WI38 (cell line): ENCODE results near the gene CES5A.
"Not testable (repeated sequence)": the region's sequence is repeated elsewhere in the genome, so short reads cannot be mapped to it uniquely, and the experiment has no call there.

Experiments used
- H3K4me3 ChIP-seq: 2 replicates; pipeline ENCODE4 v1.5.1; 2011; ENCODE audit warnings: low read depth, mild to moderate bottlenecking, control low read depth, low read length
- CTCF ChIP-seq: IDR thresholded peaks from 2 replicates; pipeline ENCODE4 v1.5.1; 2012; ENCODE audit warnings: low read depth, mild to moderate bottlenecking, control low read depth, low read length

The CES5A gene

GRCh38 chr16:55836158-55836611 lies 39.0 kb downstream of the CES5A start:
- no peak overlapping the region for H3K4me3 ChIP-seq
- no peak for TF ChIP-seq CTCF

DNA sequence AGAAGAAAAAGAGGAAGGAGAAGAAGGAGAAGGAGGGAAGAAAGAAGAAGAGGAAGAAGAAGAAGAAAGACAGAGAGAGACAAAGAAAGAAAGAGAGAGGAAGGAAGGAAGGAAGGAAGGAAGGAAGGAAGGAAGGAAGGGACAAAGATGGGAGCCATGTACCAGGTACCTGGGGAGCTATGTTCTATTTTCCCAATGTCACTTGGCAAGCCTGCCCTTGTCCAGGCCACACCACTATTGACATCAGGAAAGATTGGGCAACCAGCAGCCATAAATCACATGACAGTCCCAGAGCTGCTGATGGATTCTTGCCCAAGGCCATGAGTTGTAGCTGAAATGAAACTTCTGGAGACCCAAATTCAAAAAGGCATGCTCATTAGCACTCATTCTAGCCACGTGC lies 39.6 kb downstream of the CES5A start:
- no peak overlapping the region for H3K4me3 ChIP-seq
- TF ChIP-seq CTCF: no peak

- H3K4me3 ChIP-seq: not testable (repeated sequence)
These were observed 40.0 kb downstream of the CES5A start for GRCh38 chr16:55835173-55835572.

DNA sequence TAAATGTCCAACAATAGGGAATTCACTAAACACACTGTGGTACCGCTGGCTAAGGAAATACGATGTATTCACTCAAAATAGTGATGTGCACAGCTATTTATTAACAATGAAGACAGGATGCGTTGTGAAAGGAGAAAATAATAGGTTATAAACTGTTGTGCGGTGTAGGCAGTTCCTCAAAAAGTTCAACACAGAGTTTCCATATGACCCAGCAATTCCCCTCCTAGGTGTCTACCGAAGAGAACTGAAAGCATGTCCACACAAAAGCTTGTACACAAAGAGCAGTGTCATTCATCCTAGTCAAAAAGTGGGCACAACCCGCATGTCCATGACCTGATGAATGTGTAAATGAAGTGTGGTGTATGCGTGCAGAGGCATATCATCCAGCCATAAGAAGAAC lies 41.1 kb downstream of the CES5A start:
- TF ChIP-seq CTCF: no peak

DNA sequence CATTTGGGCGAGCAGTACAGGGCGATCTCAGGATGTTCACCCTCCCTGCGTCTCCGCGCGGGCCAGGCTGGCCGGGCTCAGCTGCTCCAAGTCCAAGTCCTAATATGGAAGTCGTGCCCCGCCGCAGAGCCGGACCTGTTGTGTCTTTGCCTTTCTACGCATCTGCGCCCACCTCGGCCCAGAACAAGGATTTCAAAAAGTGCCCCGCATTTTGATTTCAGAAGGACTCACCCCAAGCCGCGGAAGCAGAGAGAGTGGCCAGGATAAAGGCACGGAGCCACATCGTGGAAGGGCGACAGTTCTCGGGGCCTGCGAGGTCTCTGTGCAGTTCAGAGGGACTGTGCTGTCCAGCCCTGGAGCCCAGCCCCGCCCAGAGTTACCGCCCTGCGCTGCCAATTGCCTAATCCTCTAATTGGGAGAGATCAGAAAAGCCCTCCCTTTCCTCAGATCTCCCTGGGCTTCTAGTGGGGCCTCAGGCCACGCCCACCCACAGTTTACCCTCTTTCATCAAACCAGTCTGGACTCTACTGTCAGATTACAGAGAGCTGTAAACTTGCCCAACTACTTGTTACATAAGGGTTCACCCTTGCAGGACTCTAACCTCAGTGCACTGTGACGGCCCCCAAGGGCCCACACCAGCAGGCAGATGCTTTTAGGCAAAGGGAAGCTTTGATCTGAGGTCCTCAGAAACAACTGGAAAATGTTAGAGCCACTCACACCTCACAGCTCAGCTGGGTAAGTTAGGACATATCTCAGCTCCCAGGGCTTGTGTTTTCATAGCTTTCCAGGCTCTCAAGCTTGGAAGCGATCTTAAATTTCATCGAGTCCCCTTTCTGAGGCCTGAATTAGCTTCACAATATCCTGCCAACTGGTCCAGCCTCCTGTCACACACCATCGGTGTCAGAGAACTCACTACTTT lies 42.1 kb downstream of the CES5A start, which contains the start of gene CES1:
Gene CES1, minus strand, starts transcription at position 324 of the 919 bp plus-strand sequence. Its CDS starts 41 bp downstream, at position 283.
- no peak for TF ChIP-seq CTCF
- no peak within 1 kb of the TSS for H3K4me3 ChIP-seq

More for the DNA sequence above, 41.1 kb downstream of the CES5A start:
- H3K4me3 ChIP-seq: no peak overlapping the region

DNA sequence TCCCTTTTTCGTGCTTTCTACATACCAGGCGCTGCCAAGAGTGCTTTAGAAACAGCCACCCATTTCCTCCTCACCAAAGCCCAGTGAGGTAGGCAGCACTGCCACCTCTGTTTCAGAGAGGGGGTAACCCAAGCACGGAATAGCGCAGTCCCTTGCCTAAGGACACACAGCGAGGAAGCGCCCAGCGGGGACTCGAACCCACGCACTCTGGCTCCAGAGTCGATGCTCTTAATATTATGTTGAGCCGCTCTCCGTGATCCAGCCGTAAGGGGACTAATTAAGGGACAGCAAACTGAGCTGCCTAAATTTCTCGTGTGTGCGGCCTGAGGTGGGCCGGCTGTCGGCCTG lies 42.8 kb downstream of the CES5A start:
- H3K4me3 ChIP-seq: no peak overlapping the region
- no peak for TF ChIP-seq CTCF

- TF ChIP-seq CTCF: no peak
- H3K4me3 ChIP-seq: no peak overlapping the region
These were observed 44.4 kb downstream of the CES5A start for GRCh38 chr16:55830658-55831294.

GRCh38 chr16:55829232-55829631 lies 45.9 kb downstream of the CES5A start:
- not testable (repeated sequence) for H3K4me3 ChIP-seq
